GM08714 (cell line): ENCODE data around the gene SHANK2.
"Not testable (repeated sequence)": the region's sequence is repeated elsewhere in the genome, so short reads cannot be mapped to it uniquely, and the experiment has no call there.

Source experiments
- H3K4me3 ChIP-seq: fragments of 200-500 bp; sonication (Bioruptor generic); 2 replicates; pipeline ENCODE4 v1.5.1; 2014; ENCODE audit warnings: mild to moderate bottlenecking, low read length, inconsistent platforms
- ZNF274 ChIP-seq: IDR thresholded peaks from 2 replicates; pipeline ENCODE4 v1.6.1; 2012; ENCODE audit warnings: mild to moderate bottlenecking, low read depth, low read length

Gene SHANK2

DNA sequence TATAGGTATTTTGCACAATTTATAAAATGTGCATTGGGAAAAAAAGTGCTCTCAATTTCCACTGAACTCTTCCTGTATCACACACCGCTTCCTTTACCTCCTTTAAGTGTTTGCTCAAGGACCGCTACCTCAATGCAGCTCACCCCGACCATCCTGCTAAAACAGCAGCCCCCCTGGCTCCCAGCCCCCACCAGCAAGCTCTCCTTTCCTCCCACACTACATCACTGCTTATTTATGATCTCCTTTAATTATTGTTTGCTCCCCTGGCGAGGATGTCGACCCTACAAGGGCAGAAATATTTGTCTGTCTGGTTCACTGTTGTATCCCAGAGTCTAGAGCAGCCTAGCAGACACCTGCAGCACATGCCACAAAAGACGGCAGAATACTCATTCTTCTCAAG is 10.0 kb downstream of the SHANK2 start:
- TF ChIP-seq ZNF274 = no peak
- H3K4me3 ChIP-seq = no peak overlapping the region

GRCh38 chr11:71241721-71242259 is 10.6 kb downstream of the SHANK2 start:
- H3K4me3 ChIP-seq = no peak overlapping the region
- TF ChIP-seq ZNF274 = no peak

- H3K4me3 ChIP-seq = no peak overlapping the region
- TF ChIP-seq ZNF274 = no peak
Observed at GRCh38 chr11:71240865-71241691, 11.3 kb downstream of the SHANK2 start.

DNA sequence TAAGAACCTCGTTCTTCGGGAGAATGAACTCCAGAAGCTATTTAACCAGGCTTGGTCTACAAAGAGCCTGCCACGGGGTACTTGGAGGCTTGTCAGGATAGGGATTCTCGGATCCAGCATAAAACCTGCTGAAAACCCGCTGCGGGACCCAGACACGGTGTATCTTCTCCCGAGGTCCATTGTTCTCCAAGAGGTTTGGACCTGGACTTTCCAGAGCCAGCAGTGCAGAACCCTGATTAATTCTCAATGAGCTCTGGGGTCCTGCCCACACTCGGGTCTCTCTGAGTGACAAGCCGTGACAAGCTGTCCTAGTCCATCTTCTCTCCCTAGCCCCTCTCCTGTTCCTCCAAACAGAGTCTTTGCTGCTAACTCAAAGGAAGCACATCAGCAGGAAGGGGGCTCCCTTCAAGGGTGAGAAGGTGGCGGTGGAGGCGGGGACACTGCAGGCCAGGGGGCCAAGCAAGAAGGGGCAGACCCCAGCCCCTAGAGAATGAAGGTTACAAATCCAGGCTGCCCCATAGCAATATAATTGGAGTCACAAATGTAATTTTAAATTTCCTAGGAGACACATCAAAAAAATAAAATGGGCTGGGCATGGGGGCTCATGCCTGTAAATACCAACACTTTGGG is 12.2 kb downstream of the SHANK2 start:
- TF ChIP-seq ZNF274 = no peak

GRCh38 chr11:71239581-71239980 is 12.8 kb downstream of the SHANK2 start:
- no peak overlapping the region for H3K4me3 ChIP-seq
- TF ChIP-seq ZNF274 = no peak

More for the DNA sequence above, 12.2 kb downstream of the SHANK2 start:
- H3K4me3 ChIP-seq = no peak overlapping the region

DNA sequence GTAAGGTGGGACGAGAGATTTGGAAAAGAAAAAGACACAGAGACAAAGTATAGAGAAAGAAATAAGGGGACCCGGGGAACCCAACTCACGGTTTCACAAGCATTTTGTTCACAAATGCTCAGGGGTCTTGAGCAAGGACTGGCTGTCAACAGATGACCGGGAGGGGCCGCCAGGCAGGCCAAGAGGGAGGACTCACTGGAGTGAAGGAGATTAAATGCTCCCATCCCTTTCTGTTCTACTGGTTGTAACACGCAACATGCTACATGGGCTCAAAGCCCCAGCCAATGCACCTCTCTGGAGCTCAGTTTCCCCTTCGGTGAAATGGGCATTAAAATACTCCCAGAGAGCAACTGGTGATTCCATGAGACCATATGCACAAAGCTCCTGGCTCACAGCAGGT is 13.4 kb downstream of the SHANK2 start:
- H3K4me3 ChIP-seq = no peak overlapping the region
- TF ChIP-seq ZNF274 = no peak

GRCh38 chr11:71238285-71238875 is 14.0 kb downstream of the SHANK2 start:
- no peak overlapping the region for H3K4me3 ChIP-seq
- no peak for TF ChIP-seq ZNF274

GRCh38 chr11:71237853-71238252 is 14.5 kb downstream of the SHANK2 start:
- TF ChIP-seq ZNF274 = no peak
- no peak overlapping the region for H3K4me3 ChIP-seq

GRCh38 chr11:71236836-71237475 is 15.4 kb downstream of the SHANK2 start:
- H3K4me3 ChIP-seq = no peak overlapping the region
- no peak for TF ChIP-seq ZNF274

DNA sequence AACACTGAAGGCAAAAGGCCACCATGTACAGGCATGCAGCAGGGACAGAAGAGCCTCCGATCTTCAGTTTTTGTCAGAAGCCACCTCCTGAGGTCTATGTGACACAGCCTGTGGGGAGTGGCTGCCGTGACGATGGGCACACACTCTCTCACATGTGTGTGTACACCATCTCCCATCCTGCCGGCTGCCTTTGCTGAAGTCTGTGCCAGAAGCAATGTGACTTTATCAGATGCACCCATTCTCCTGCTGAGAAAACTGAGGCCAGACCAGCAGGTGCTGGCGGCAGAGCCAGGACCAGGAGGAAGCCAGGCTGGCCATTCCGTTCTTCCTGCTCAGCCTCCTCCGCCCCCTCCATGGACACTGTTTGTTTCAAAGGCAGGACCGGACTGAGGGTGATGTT is 16.7 kb downstream of the SHANK2 start:
- no peak overlapping the region for H3K4me3 ChIP-seq
- TF ChIP-seq ZNF274 = no peak

DNA sequence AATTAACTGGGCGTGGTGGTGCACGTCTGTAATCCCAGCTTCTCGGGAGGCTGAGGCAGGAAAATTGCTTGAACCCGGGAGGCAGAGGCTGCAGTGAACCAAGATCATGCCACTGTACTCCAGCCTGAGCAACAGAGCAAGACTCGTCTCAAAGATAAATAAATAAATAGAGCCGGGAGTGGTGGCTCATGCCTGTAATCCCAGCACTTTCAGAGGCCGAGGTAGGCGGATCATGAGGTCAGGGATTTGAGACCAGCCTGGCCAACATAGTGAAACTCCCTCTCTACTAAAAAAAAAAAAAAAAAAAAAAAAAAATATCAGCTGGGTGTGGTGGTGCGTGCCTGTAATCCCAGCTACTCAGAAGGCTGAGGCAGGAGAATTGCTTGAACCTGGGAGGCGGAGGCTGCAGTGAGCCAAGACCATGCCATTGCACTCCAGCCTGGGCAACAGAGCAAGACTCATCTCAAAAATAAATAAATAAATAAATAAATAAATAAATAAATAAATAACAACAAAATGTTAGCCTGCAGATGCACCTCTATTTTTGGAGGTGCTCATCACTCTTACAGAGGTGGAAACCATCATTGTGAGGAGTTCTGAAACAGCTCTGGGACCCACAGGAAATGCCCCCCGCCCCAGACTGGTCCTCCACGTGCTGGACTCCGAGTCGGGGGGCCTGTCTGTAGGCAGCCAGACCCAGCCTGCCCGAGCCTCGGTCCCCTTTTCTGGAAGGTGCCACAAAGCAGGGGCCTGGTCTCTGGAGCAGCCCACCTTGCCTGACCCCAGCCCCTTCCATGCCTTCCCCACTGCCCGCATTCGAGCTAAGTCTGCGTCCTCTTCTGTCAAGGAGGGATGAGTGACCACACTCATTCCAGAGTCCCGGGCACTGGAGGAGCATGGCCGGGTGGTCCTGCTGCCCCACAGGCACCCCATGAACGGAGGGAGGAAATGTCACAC is 18.2 kb downstream of the SHANK2 start:
- not testable (repeated sequence) for H3K4me3 ChIP-seq

DNA sequence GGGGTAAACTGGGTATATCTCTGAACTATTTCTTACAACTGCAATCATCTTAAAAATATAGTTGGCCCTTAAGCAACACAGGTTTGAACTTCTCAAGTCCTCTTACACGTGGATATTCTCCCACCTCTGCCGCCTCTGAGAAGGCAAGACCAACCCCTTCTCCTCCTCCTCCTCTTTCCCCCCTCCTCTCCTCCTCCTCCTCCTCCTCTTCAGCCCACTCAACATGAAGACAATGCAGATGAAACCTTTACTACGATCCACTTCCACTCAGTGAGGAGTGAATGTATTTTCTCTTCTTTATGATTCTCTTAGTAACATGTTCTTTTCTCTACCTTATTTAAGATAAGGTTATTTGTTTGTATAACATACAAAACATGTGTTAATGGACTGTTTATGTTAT is 20.0 kb downstream of the SHANK2 start:
- TF ChIP-seq ZNF274 = no peak
- no peak overlapping the region for H3K4me3 ChIP-seq

DNA sequence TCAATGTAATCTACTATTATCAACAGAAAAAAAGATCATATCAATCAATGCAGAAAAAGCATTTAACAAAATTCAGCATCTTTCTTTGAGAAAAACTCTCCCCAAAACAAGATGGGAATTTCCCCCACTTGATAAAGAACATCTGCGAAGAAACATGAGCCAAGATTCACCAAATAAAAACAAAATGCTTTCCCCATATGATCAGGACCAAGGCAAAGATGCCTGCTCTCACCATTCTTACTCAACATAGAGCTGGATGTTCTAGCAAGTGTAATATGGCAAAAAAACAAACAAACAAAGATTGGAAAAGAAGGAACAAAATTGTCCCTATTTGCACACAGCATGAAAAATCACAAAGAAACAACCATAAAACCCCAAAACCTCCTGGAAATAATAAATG is 23.4 kb downstream of the SHANK2 start:
- TF ChIP-seq ZNF274 = no peak
- no peak overlapping the region for H3K4me3 ChIP-seq

GRCh38 chr11:71227058-71227659 is 25.2 kb downstream of the SHANK2 start:
- H3K4me3 ChIP-seq = no peak overlapping the region
- no peak for TF ChIP-seq ZNF274
